ENCODE measurements around the gene RAPGEF4. TPM values are rescaled to one million over a fixed set of nuclear protein-coding genes. Genes with fewer than 3 reads are reported as not detected.

The RAPGEF4 gene
- total RNA-seq, 1 experiment from 2014 or later, result 0.59 TPM

DNA sequence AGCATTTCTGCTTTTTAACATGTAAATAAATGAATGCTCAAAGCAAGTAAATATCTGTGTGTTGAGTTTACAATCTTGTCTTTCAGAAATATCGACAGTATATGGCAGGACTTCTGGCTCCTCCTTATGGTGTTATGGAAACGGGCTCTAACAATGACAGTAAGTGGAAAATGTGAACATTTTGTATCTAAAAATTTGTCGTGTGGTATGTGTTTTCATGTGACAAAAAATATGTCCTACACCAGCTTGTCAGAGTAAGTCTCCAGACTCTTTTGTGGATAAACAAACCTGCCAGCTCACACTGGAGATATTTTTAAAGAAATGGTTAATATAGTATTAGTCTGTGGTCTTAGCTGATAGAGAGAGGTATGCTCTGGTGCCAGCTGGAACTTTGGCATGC is 182.1 kb downstream of the RAPGEF4 start:
- Histone ChIP-seq H3K4me3 (replicated peaks in 1 of 2; ENCODE audit: low read depth in 1 of 2, low read length in 2 of 2) (no peak overlapping the region), H3K9me2 (ENCODE audit: insufficient read depth) (no peaks in the 10 kb centered on the region), H2AFZ (ENCODE audit: low read depth, low read length, poor library complexity, severe bottlenecking) (no peak overlapping the region), H3K79me2 (ENCODE audit: insufficient read depth, low read length) (no peaks in the 10 kb centered on the region), H3K27me3 (ENCODE audit: insufficient read depth, low read length) (no peaks in the 10 kb centered on the region), H3K9me3 (ENCODE audit: control insufficient read depth in 1 of 2, insufficient read depth in 1 of 2, low read depth in 1 of 2, low read length in 2 of 2) (no peaks in the 10 kb centered on the region), H3K9ac (ENCODE audit: low read length) (no peak overlapping the region), H3K4me2 (ENCODE audit: low read length) (no peak overlapping the region), H3K36me3 (ENCODE audit: control insufficient read depth in 1 of 2, insufficient read depth in 2 of 2, low read length in 2 of 2) (no peaks in the 10 kb centered on the region), H4K20me1 (ENCODE audit: insufficient read depth) (no peaks in the 10 kb centered on the region), H3K27ac (ENCODE audit: low read depth, low read length) (no peak overlapping the region), H3K4me1 (ENCODE audit: control insufficient read depth in 1 of 2, insufficient read depth in 2 of 2, low read length in 2 of 2) (no peaks in the 10 kb centered on the region)
- ATAC-seq (no peak), DNase-seq (ENCODE audit: low read depth, low spot score) (no peak)
- RAD21 ChIA-PET (ENCODE audit: low non-redundant PET in 1 of 2, low total read pairs in 2 of 2, uncharacterized antibody in 2 of 2, unreplicated experiment in 2 of 2), result no interaction called here
- no TSS peak for BruUV-seq (replicated peaks)
- intact Hi-C loops (cut with micrococcal nuclease), result no loop called here
- CTCF ChIA-PET, result no interaction called here
- POLR2A ChIA-PET, result no interaction called here
- TF ChIP-seq RAD21 (IDR thresholded peaks at IDR 0.05; ENCODE audit: low read depth), result no peak
- no peak for TF ChIP-seq JUND (IDR thresholded peaks at IDR 0.05)
- TF ChIP-seq, protein P1, sequence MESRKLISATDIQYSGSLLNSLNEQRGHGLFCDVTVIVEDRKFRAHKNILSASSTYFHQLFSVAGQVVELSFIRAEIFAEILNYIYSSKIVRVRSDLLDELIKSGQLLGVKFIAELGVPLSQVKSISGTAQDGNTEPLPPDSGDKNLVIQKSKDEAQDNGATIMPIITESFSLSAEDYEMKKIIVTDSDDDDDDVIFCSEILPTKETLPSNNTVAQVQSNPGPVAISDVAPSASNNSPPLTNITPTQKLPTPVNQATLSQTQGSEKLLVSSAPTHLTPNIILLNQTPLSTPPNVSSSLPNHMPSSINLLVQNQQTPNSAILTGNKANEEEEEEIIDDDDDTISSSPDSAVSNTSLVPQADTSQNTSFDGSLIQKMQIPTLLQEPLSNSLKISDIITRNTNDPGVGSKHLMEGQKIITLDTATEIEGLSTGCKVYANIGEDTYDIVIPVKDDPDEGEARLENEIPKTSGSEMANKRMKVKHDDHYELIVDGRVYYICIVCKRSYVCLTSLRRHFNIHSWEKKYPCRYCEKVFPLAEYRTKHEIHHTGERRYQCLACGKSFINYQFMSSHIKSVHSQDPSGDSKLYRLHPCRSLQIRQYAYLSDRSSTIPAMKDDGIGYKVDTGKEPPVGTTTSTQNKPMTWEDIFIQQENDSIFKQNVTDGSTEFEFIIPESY (IDR thresholded peaks at IDR 0.05; ENCODE audit: extremely low read depth, insufficient replicate concordance, low read length), result no peak
- no peak for TF ChIP-seq CBX3 (IDR thresholded peaks at IDR 0.05; ENCODE audit: low read depth)
- TF ChIP-seq POLR2AphosphoS5 (IDR thresholded peaks at IDR 0.05; ENCODE audit: low read depth, low read length), result no peak
- no peak for TF ChIP-seq YY1 (IDR thresholded peaks at IDR 0.05; ENCODE audit: extremely low read depth, insufficient replicate concordance, low read depth, low read length)
- no peak for TF ChIP-seq ELF1 (IDR thresholded peaks at IDR 0.05; ENCODE audit: borderline replicate concordance, low read depth)
- no peak for TF ChIP-seq ZNF274 (IDR thresholded peaks at IDR 0.05; ENCODE audit: low read depth, low read length)
- no peak for TF ChIP-seq ZFX (IDR thresholded peaks at IDR 0.05)
- TF ChIP-seq TCF7L2 (IDR thresholded peaks at IDR 0.05; ENCODE audit: borderline replicate concordance, extremely low read depth, insufficient read depth, insufficient read length), result no peak
- TF ChIP-seq EZH2phosphoT487 (IDR thresholded peaks at IDR 0.05; ENCODE audit: borderline replicate concordance), result no peak
- TF ChIP-seq SP1 (IDR thresholded peaks at IDR 0.05; ENCODE audit: low read depth), result no peak
- TF ChIP-seq EGR1 (IDR thresholded peaks at IDR 0.05; ENCODE audit: low read depth), result no peak
- TF ChIP-seq SRF (IDR thresholded peaks at IDR 0.05; ENCODE audit: low read depth), result no peak
- TF ChIP-seq, protein P2, sequence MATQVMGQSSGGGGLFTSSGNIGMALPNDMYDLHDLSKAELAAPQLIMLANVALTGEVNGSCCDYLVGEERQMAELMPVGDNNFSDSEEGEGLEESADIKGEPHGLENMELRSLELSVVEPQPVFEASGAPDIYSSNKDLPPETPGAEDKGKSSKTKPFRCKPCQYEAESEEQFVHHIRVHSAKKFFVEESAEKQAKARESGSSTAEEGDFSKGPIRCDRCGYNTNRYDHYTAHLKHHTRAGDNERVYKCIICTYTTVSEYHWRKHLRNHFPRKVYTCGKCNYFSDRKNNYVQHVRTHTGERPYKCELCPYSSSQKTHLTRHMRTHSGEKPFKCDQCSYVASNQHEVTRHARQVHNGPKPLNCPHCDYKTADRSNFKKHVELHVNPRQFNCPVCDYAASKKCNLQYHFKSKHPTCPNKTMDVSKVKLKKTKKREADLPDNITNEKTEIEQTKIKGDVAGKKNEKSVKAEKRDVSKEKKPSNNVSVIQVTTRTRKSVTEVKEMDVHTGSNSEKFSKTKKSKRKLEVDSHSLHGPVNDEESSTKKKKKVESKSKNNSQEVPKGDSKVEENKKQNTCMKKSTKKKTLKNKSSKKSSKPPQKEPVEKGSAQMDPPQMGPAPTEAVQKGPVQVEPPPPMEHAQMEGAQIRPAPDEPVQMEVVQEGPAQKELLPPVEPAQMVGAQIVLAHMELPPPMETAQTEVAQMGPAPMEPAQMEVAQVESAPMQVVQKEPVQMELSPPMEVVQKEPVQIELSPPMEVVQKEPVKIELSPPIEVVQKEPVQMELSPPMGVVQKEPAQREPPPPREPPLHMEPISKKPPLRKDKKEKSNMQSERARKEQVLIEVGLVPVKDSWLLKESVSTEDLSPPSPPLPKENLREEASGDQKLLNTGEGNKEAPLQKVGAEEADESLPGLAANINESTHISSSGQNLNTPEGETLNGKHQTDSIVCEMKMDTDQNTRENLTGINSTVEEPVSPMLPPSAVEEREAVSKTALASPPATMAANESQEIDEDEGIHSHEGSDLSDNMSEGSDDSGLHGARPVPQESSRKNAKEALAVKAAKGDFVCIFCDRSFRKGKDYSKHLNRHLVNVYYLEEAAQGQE (IDR thresholded peaks at IDR 0.05; ENCODE audit: low read depth), result no peak
- TF ChIP-seq, protein P3, sequence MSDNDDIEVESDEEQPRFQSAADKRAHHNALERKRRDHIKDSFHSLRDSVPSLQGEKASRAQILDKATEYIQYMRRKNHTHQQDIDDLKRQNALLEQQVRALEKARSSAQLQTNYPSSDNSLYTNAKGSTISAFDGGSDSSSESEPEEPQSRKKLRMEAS (IDR thresholded peaks at IDR 0.05), result no peak
